GM18519 (cell line): Measurements from ENCODE around the gene MED13L.

Source experiments
- ATAC-seq: cut with Tn5 transposase; IDR thresholded peaks from one replicate; pipeline ENCODE4 v1.9.1; 2021; ENCODE audit warnings: mild to moderate bottlenecking, moderate library complexity; ENCODE audit not compliant: unreplicated experiment, low FRiP score

The MED13L gene

GRCh38 chr12:116280595-116281290 lies 3.2 kb upstream of the MED13L start:
- ATAC-seq: no peak

DNA sequence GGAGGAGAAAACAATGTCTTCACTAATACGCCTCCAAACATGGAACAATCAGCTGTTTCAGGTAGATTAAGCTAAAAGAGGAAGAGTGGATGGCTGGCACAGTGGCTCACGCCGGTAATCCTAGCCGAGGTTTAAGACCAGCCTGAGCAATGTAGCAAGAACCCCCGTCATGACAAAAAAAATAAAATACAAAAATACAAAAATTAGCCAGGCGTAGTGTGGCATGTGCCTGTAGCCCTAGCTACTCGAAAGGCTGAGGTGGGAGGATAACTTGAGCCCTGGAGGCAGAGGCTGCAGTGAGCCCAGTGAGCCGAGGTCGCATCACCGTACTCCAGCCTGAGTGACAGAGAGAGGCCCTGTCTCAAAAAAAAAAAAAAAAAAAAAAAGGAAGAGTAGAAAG lies 1.2 kb upstream of the MED13L start:
- ATAC-seq: no peak

DNA sequence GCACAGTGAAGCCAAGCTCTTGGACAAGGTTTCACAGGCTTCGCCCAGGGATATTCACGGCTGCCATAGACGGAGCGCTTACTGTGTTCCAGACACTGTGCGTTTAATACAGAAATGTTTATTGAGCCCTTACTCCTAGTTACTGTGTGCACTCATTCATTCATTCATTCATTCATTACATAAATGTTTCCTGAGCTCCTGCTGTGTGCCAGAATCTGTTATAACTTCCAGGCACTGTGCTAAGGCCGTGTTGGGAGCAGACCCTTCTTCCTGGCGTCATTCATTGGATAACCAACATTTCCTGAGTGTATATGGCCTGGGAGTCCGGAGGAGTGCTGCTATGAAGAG lies 760 bp upstream of the MED13L start:
- ATAC-seq: no peak

DNA sequence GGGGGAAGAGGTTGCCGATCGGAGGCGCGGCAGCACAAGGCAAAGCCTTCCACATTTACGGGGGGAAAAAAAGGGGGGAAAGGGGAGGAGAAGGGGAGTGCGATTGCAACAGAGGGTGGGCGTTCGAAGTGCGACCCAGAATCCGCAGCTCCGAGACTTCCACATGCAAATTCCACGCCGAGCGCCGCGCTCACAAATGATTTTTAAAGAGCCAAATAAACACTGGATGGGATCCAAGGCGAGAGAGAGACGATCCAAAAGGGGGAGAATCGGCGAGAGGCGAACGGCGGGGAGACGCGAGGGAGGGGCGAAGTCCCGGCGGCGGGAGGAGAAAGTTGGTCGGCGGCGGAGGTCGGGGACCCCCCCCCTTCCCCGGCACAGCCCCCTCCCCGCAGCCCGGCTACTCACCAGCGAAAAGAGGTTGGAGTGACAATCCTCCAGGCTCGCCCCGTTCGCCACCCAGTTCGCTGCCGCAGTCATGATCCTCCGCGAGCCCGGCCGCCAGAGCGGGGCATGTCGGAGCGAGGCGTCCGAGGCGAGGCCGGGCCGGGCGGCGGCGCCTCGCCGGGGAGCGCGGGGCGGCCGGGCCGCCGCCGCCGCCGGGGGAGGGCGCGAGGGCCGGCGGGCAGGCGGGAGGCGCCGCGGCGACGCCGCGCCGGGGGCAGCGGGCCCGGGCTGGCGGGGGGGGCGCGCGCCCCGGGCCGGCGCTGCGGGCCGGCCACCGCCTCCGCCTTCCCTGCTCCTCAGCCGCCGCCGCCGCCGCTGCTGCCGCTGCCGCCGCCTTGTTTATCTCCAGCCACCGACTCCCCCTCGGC lies 634 bp downstream of the MED13L start:
- no peak for ATAC-seq

- ATAC-seq: no peak
These were observed 2.7 kb downstream of the MED13L start for GRCh38 chr12:116274551-116275375.

GRCh38 chr12:116273813-116274550 lies 3.5 kb downstream of the MED13L start:
- no peak for ATAC-seq

GRCh38 chr12:116267948-116268347 lies 9.5 kb downstream of the MED13L start:
- ATAC-seq: no peak

DNA sequence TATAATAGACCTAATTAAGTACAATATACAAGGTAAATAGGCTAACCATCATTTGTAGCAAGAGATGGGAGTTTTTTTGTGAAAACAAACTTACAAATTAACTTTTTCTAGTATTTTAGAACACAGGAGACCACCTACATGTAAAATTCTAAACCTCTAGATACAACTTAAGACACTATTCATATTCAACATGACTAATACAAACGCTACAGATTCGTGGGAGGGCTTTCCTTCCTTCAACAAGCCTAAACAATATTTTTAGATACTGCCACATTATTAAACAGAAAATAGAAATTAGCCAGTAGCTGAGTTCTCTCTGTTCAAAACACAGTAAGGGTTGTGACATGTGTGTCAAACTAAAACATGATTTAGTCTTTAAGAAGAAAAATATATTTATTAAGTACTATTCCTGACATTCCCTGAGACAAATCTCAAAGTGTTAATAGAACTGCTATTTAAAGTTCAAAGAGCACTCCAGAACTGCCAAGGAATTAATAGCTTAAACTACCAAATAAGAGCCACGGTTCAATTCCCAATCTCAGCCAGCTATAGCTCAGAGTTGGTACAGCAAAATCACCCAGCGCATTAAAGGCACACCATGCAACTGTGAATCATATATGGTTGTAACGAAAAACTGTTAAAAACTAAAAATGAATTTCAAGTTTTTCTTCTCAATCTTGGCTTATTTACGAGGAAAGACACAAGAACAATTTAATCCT lies 10.7 kb downstream of the MED13L start:
- ATAC-seq: no peak

DNA sequence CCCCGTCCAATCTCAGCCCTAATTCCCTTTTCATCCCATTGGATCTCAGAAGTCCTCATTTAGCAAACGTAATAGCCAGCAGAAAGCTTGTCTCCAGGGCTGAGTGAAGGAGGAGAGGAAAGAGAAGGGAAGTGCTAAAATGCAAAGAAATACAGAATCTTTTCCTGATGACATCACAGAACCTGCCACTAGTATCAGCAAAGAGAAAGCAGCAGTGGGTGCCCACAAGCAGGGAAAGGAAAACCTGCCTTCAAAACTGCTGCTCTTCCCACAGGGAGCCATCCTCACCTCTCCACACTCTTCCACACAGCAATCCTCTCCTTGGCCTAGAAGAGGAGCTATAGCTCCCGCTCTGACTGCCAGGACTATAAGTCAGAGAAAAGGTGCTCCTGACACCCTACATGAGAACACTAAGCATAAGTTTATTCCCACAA lies 11.3 kb downstream of the MED13L start:
- ATAC-seq: no peak

DNA sequence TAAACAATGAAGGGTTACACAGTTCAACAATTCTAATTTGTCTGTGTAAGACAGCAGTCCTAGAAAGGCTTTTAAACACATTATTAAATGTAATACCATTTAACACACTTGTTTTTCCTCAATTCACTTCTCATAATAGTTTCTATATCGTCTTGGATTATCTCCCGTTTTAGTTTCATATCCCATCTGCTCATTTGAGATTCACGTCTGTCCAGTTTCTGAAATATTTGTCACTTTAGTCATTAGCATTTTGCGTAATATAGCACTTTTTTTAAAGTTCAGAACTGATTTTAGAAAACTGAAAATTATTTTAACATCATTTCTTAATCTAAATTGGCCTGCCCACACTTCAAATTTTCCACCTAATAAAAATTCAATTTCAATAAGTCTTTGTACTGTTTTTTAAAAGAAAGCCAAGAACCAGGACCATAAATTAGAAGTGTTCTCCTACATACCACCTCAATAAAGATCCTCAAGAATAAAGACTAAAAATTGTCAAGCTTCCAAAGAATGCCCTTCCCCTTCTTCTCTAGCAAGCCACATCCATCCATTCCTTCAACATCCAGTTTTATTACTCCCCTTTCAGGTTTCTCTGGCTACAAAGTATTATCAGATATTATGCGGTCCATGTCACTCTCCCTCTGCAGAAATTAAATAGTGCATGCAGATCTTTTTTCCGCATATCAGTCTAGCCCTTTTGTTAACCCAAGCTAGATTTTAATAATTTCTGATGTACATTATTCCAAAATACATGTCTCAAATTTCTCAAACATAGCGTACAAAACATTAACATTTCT lies 11.9 kb downstream of the MED13L start:
- no peak for ATAC-seq

GRCh38 chr12:116264525-116265070 lies 12.9 kb downstream of the MED13L start:
- no peak for ATAC-seq

GRCh38 chr12:116263844-116264243 lies 13.6 kb downstream of the MED13L start:
- ATAC-seq: no peak

DNA sequence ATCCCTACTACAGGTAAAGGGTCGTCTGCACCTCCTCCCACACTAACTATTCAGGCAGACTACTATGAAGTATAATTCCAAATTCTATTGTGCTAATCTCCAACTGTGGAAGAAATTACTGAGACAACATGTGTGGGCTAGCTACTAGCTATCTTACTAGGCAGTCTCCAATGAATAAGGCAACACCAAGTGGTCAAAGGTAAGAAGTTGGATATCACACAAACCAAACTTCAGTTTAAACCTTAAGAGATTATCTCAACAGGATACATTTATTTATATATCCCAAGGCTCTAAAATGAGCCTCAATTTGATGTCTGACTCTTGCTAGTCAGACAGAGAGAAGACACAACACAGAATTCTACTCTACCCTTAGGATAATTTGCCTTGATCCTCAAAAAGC lies 14.1 kb downstream of the MED13L start:
- no peak for ATAC-seq

- no peak for ATAC-seq
These were observed 14.8 kb downstream of the MED13L start for GRCh38 chr12:116262741-116263140.

DNA sequence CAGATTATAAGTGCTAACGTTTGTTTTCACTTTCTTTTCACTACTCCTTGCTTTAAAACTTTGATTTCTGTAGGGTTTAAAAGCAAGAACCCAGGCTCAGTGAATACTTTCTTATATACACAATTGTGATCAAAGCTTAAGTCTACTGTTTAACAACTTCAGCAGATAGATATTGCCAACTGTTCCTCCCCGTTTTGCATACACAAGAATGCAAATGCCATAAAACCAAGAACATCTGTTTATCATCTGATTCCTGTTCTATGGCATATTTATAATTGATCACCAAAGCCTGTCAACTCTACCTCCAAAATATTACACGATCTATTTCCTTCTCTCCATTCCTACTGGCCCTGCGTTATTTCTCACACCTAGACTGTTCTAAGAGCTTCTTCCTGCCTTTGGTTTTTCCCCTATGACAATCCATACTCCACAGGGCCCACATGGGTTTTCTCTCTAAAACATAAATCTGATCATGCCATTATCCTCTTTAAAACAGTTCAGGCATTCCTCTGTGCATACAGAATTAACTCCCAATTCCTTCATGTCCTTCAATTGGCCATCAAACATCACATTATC lies 15.9 kb downstream of the MED13L start:
- ATAC-seq: no peak

DNA sequence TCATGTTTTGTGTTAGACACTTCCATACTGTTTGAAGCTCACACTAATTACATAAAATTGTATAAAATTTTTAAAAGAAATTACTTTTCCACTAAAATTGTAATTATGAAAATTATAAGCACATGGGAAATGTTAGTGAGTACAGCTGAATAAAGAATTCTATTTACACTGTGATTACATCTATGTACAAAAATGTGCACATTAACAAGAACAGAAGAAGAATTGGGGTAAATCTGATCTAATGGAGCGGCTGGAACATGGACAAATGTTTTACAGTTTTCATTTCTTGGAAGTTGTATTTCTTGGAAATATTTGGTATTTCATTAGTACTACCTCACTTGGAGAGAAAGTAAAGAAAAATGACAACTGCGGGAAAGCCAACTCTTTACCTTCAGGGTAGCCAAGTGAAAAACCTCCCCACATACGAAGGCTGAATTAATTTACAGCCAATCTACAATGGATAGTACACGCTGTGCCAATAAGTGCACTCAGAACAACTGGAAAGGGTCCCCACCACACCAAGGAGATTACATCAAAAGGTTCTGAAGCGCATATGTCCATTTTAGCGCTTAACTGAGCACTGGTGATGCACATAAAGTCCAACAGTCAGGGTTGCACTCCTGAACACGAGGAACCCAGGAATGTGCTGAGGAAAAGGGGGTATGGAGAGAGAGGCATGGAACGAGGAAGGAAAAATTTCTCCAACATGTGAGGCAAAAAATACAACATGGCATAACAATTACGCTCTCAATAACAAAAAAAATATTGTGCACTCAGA lies 17.5 kb downstream of the MED13L start:
- ATAC-seq: no peak

DNA sequence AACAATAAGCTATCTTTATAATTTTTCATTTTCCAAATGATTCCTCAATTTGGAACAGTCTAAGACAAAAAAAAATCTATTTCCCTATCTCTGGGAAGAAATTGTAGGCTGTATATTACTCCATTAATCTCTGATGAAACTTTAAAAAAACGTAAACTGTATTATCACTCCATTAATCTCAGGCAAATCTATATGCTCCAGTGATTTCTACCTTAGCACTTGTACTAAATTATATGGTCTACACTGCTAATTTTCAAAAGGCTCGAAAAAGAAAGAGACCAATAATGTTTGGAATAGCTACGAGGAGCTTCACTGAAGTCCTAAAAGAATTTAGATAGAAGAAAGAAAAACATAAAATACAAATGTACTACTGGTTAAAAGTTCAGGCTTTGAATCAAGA lies 19.7 kb downstream of the MED13L start:
- ATAC-seq: no peak

DNA sequence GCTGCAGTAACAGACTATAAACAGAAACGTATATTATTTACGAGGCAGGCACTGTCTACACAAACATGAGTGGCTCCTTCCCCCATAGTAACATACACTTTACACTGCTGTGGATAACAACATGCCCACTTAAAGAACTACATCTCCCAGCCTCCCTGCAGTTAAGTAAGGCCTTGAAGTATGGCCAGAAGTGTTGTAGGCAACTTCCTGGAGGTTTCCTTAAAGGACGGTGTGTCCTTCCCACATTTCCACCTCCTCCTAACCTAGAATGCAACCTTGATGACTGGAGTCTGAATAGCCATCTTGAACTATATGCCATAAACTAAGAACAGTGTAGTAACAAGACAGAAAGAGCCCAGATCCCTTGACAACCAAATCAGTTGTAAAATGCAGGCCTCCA lies 20.3 kb downstream of the MED13L start:
- no peak for ATAC-seq
